Transverse colon (tissue), 4 donors: ENCODE data around the gene PBX1.

Source experiments
- CTCF ChIP-seq, 5 experiments: fragments of 200-600 bp in 3 of 5; fragments of 450-650 bp in 2 of 5; sonication (generic) in 3 of 5; IDR thresholded peaks; 1 replicate in 2 of 5; 2 replicates in 3 of 5; pipeline ENCODE4 v1.5.1; 2016 to 2017; ENCODE audit warnings: antibody characterized with exemption in 5 of 5, inconsistent platforms in 3 of 5, mild to moderate bottlenecking in 2 of 5, moderate library complexity in 1 of 5
- EP300 ChIP-seq: sonication (generic); formaldehyde crosslinking; IDR thresholded peaks from one replicate; pipeline ENCODE4 v1.6.1; 2017; ENCODE audit warnings: antibody characterized with exemption, low read depth
- POLR2A ChIP-seq: fragments of 450-650 bp; IDR thresholded peaks from one replicate; pipeline ENCODE4 v1.6.1; 2016; ENCODE audit warnings: antibody characterized with exemption, mild to moderate bottlenecking, moderate library complexity
- POLR2AphosphoS5 ChIP-seq, 3 donors: sonication (generic); formaldehyde crosslinking; IDR thresholded peaks; one replicate each; pipeline ENCODE4 v1.6.1; 2016; ENCODE audit warnings: antibody characterized with exemption in 3 of 3

DNA sequence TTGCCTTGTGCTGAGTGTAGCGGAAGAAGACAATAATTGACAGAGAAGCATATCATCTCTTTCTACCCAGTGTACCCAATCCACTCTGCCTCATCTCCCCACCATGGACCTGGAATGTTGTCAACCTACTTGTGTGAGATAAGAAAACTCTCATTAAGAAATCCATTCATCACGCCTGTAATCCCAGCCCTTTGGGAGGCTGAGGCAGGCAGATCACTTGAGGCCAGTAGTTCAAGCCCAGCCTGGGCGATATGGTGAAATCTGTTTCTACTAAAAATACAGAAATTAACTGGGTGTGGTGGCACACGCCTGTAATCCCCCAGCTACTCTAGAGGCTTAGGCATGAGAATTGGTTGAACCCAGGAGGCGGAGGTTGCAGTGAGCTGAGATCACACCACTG lies 209.6 kb downstream of the PBX1 start:
- TF ChIP-seq CTCF (IDR thresholded peaks at IDR 0.05), result no peak
- no peak for TF ChIP-seq POLR2AphosphoS5 (IDR thresholded peaks at IDR 0.05)
- no peak for TF ChIP-seq POLR2A
- TF ChIP-seq EP300, result no peak
